GM12865 (cell line): Measurements from ENCODE around the gene FOCAD.

Experiments
- DNase-seq: peaks from one replicate; pipeline ENCODE4 v3.0.0; 2010; ENCODE audit warnings: low read depth
- H3K4me3 ChIP-seq: 2 replicates; pipeline ENCODE4 v1.5.1; 2011; ENCODE audit warnings: mild to moderate bottlenecking, low read depth, low read length, control low read depth
- TF ChIP-seq, protein P1 (sequence below): IDR thresholded peaks from 2 replicates; pipeline ENCODE4 v1.5.1; 2011; ENCODE audit warnings: low read length, control low read depth, low read depth, inconsistent platforms; ENCODE audit not compliant: insufficient read depth; ENCODE audit errors: missing control alignments

The FOCAD gene

DNA sequence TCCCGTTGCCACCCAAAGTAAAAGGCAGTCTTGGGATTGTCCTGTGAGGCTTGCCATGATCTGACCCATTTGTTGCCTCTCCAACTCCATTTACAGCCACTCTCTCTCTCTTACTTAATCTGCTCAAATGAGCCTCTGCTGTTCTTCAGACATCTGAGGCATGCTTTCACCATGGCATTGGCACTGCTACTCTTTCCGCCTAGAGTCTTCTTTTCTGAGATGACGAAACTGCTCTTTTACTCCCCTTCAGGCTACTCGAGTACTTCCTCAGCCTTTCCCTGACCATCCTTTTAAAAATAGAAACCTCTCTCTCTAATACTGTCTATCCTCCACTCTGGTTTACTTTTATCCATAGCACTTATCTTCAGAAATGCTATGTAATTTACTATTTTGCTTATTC is 9.0 kb downstream of the FOCAD start:
- H3K4me3 ChIP-seq = no peak overlapping the region
- TF ChIP-seq, protein P1, sequence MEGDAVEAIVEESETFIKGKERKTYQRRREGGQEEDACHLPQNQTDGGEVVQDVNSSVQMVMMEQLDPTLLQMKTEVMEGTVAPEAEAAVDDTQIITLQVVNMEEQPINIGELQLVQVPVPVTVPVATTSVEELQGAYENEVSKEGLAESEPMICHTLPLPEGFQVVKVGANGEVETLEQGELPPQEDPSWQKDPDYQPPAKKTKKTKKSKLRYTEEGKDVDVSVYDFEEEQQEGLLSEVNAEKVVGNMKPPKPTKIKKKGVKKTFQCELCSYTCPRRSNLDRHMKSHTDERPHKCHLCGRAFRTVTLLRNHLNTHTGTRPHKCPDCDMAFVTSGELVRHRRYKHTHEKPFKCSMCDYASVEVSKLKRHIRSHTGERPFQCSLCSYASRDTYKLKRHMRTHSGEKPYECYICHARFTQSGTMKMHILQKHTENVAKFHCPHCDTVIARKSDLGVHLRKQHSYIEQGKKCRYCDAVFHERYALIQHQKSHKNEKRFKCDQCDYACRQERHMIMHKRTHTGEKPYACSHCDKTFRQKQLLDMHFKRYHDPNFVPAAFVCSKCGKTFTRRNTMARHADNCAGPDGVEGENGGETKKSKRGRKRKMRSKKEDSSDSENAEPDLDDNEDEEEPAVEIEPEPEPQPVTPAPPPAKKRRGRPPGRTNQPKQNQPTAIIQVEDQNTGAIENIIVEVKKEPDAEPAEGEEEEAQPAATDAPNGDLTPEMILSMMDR = no peak
- no peak for DNase-seq

DNA sequence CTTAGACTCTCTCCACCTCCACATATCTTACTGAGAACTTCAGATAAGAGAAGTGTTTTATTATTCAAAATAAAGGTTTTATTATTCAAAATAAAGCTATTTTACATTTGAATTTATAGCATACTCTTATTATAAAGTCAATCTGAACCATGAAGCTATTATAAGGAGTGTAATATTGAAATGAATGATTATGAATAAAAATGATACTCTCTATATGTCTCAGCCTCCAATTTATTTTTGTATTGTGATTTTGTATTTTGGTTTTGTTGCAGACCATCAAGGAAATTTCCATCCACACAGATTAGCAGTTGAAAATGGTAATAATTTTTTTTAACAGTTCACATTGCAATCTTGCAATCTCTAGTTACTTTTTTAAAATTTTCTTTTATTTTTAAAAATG is 10.2 kb downstream of the FOCAD start:
- no peak for DNase-seq
- H3K4me3 ChIP-seq = no peak overlapping the region
- TF ChIP-seq, protein P1 = no peak

DNA sequence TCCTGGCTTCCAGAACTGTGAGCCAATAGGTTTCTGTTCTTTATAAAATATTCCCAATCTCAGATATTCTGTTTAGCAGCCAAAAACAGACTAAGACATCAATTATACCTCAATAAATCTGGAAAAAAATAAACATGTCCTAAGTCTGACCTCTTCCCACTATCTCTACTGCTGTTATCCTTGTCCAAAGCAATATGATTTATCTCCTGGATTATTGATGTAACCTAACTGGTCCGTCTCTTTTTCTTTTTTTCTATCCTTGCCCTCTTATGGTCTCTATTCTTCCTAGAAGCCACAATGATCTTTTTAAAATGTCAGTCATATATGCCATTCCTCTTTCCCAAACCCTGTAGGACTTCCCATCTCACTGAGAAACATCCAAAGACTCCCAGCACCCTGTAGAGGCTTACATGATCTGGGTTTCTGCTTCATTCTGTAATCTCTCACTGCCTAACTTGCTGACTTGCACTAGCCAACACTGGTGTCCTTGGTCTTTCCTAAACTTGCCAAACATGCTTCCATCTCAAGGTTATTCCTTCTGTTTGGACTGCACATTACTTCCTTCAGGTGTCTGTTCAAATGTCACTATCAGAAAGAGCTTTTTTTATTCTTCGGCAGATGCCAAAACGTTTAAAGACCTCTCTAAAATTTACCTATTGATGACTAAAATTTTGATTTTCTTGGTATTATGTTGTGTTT is 13.1 kb downstream of the FOCAD start:
- H3K4me3 ChIP-seq = no peak overlapping the region
- no peak for DNase-seq
- TF ChIP-seq, protein P1 = no peak

DNA sequence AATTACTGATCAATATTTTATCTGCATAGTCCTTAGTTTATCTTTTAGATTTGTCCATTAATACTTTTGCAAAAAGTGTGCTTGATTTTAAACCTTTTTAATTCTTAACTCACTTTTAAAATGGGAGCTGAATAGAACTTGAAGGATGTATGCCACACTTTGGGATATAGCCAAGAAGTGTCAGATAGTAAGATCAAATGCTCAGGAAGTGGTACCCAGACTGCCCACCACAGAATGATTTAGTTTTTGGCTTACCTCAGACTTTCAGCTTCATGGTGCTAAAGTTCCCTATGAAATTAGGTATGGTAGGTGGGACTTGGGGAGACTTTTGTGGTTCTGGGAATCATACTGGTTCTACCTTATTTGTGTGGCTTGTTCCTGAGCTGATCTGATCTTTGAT is 14.7 kb downstream of the FOCAD start:
- TF ChIP-seq, protein P1 = no peak
- DNase-seq = no peak
- H3K4me3 ChIP-seq = no peak overlapping the region

- DNase-seq = no peak
- TF ChIP-seq, protein P1 = no peak
- H3K4me3 ChIP-seq = no peak overlapping the region
These were observed 17.0 kb downstream of the FOCAD start for GRCh38 chr9:20701060-20701459.

DNA sequence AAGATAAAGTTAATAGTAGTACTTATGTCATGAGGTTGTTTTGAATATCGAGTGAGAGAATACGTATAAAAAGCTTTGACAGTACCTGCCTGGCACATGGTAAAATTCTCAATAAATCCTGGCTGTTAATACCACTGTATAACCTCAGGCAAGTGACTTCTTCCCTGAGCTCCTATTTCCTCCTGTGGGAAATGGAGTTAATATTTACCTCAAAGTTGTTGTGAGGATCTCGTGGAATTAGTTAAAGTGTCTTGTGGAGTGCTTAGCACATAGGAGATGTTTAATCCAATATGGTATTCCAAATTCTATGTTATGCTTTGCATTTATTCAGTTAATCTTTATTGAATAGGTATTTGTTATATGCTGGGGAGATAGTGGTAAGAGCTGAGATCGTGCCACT is 18.5 kb downstream of the FOCAD start:
- TF ChIP-seq, protein P1 = no peak
- no peak overlapping the region for H3K4me3 ChIP-seq
- no peak for DNase-seq

- DNase-seq = no peak
- no peak overlapping the region for H3K4me3 ChIP-seq
- TF ChIP-seq, protein P1 = no peak
These were observed 19.1 kb downstream of the FOCAD start for GRCh38 chr9:20703146-20703545.
